ENCODE results near the gene KCNRG. TPM values are rescaled to one million over a fixed set of nuclear protein-coding genes. Genes with fewer than 3 reads are reported as not detected.
"Not testable (repeated sequence)": the region's sequence is repeated elsewhere in the genome, so short reads cannot be mapped to it uniquely, and the experiment has no call there.

The KCNRG gene
- total RNA-seq, 1 donor from 2014 or later = 0.32 TPM

GRCh38 chr13:50062336-50062735 lies 47.1 kb downstream of the KCNRG start:
- intact Hi-C loops (cut with DNase I); DNase-seq; ATAC-seq (ENCODE audit: poor library complexity): not testable (repeated sequence)

DNA sequence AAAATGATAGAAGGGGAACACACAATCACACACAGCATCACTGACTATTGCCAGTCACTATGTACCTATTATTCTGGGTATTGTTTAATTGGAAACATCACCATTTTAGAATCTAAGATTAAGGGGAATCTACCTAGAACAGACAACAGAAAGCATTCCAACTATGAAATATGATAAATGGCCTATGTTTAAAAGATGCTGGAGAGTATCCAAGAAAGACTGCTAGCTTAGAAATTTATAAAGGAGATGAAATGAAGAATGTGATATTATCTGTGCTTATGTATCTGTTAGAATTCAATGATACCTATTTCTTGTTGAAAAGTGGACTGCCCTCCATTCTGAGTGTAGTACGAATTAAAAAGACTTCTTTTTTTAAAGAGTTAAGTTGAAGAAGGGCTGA lies 50.5 kb downstream of the KCNRG start:
- intact Hi-C loops (cut with DNase I) = no loop called here
- ATAC-seq (ENCODE audit: poor library complexity) (no peak), DNase-seq (no peak)

- DNase-seq = no peak
- intact Hi-C loops (cut with DNase I) = no loop called here
- ATAC-seq (ENCODE audit: poor library complexity) = no peak
These were observed 53.3 kb downstream of the KCNRG start for GRCh38 chr13:50068508-50068907.

GRCh38 chr13:50069261-50069660 lies 54.0 kb downstream of the KCNRG start:
- ATAC-seq (ENCODE audit: poor library complexity) = no peak
- DNase-seq = no peak
- intact Hi-C loops (cut with DNase I) = no loop called here

DNA sequence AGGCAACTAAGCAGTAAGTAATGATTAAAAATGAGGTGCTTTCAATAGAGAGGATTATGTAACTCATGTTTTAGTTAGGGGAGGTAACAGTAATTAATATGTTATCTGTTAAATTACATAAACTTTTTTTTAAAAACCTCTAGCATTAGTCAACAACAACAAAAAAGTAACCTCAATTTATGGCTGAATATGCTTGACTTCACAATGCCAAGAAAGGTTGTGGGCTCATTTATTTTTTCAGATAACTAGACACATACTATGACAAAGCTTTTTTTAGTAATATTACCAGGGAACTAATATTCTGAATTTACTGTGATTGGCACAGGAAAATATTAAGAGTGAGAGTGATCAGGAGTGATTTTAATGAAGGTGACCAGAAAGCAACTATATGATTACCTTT lies 54.9 kb downstream of the KCNRG start:
- intact Hi-C loops (cut with DNase I) = no loop called here
- no peak for DNase-seq
- ATAC-seq (ENCODE audit: poor library complexity) = no peak

Small RNAs within 50 kb of the gene (microRNA-seq; reads per million reads assigned to microRNA genes)
- gene MIR15A (1,749 reads per million, percentile 86 among the genes with 10 or more reads in this experiment), gene MIR16-1 (2,223 reads per million, percentile 88 among the genes with 10 or more reads in this experiment), gene MIR3613 (26.5 reads per million, percentile 39 among the genes with 10 or more reads in this experiment)

Other genes starting within 250 kb of the KCNRG start
- 58.7 TPM for gene KPNA3, start 222.8 kb upstream of the KCNRG start, total RNA-seq
- gene SPRYD7, start 79.1 kb upstream of the KCNRG start, total RNA-seq = 10.0 TPM
- 22.3 TPM for gene TRIM13, start 18.4 kb upstream of the KCNRG start, total RNA-seq

All from Right ventricle myocardium superior (tissue), 1 donor.